ENCODE data around the gene GATD1. TPM values are rescaled to one million over a fixed set of nuclear protein-coding genes. Genes with fewer than 3 reads are reported as not detected.

Gene GATD1
- total and polyA plus RNA-seq, 11 donors: 13.4 to 30.8 (median 20.5) TPM

DNA sequence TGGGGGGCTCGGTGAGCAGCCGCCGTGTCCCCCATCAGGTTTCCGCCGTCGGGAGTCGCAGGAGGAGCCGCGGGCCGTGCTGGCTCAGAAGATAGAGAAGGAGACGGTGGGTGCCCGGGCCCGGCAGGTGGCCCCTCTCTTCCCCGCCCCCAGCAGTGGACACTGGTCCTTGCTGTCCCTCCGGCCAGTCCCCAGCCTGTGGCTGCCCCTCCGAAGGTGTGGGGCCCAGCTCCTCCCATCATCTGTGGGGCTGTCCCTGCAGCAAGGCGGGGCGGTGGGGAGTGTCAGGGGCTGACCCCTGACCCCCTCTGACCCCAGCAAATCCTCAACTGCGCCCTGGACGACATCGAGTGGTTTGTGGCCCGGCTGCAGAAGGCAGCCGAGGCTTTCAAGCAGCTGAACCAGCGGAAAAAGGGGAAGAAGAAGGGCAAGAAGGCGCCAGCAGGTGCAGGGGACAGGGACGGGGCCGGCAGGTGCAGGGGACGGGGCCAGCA, 56.0 kb downstream of the GATD1 start:
- H3K4me1 ChIP-seq: peaks cover 0 to 28% (median 12%) of the 10 kb centered on the region in 12 donors
- DNase-seq: peak in 1 of 5 donors; percentile 28
- no peaks in the 10 kb centered on the region for H3K9me3 ChIP-seq
- no peak overlapping the region for H3K27ac ChIP-seq
- ATAC-seq: no peak
- peak overlapping the region in 4 of 12 donors; percentile 2 to 34 (median 14) for H3K4me3 ChIP-seq
- no peaks in the 10 kb centered on the region for H3K36me3 ChIP-seq
- WGBS, 4 donors: 23 to 38% (median 32%) methylated on average over 14 to 28 of the region's 28 CpGs
- no peak for TF ChIP-seq POLR2A (IDR thresholded peaks at IDR 0.05)
- TF ChIP-seq, protein P1, sequence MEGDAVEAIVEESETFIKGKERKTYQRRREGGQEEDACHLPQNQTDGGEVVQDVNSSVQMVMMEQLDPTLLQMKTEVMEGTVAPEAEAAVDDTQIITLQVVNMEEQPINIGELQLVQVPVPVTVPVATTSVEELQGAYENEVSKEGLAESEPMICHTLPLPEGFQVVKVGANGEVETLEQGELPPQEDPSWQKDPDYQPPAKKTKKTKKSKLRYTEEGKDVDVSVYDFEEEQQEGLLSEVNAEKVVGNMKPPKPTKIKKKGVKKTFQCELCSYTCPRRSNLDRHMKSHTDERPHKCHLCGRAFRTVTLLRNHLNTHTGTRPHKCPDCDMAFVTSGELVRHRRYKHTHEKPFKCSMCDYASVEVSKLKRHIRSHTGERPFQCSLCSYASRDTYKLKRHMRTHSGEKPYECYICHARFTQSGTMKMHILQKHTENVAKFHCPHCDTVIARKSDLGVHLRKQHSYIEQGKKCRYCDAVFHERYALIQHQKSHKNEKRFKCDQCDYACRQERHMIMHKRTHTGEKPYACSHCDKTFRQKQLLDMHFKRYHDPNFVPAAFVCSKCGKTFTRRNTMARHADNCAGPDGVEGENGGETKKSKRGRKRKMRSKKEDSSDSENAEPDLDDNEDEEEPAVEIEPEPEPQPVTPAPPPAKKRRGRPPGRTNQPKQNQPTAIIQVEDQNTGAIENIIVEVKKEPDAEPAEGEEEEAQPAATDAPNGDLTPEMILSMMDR (IDR thresholded peaks at IDR 0.05): no peak
- peaks cover 35 to 68% (median 55%) of the 10 kb centered on the region in 9 donors for H3K27me3 ChIP-seq
- intact Hi-C loops (cut with DNase I): loop anchor here in 5 of 10 donors (5.0 to 10.0 kb wide), 3 partner anchors 56 to 164 kb away; no protein-coding TSS in a partner anchor

- 3 to 8% (median 5%) methylated on average over 8 to 53 of the region's 53 CpGs for WGBS, 4 donors
- Histone ChIP-seq H3K36me3 (no peaks in the 10 kb centered on the region), H3K4me3 (peak overlapping the region in 5 of 12 donors; percentile 2 to 34 (median 12)), H3K9me3 (no peaks in the 10 kb centered on the region), H3K27ac (no peak overlapping the region), H3K4me1 (peaks cover 0 to 22% (median 7%) of the 10 kb centered on the region in 12 donors), H3K27me3 (peaks cover 31 to 62% (median 49%) of the 10 kb centered on the region in 9 donors)
- peak in 2 of 5 donors; percentile 15 to 37 for DNase-seq
- intact Hi-C loops (cut with DNase I): loop anchor here in 5 of 10 donors (5.0 to 10.0 kb wide), 3 partner anchors 56 to 163 kb away; no protein-coding TSS in a partner anchor
- peak in 2 of 4 donors; percentile 5 to 65 for ATAC-seq
- TF ChIP-seq, protein P1 (IDR thresholded peaks at IDR 0.05): no peak
- TF ChIP-seq POLR2A (IDR thresholded peaks at IDR 0.05): no peak
Measured at GRCh38 chr11:720642-721246, 56.5 kb downstream of the GATD1 start.

GRCh38 chr11:720017-720641, 57.2 kb downstream of the GATD1 start:
- intact Hi-C loops (cut with DNase I): loop anchor here in 5 of 10 donors (5.0 to 10.0 kb wide), 3 partner anchors 55 to 163 kb away; no protein-coding TSS in a partner anchor
- H3K4me1 ChIP-seq: peaks cover 0 to 18% (median 6%) of the 10 kb centered on the region in 12 donors

More at GRCh38 chr11:720017-720641, 57.2 kb downstream of the GATD1 start:
- Histone ChIP-seq H3K9me3 (peaks cover 0 to 5% (median 0%) of the 10 kb centered on the region in 12 donors), H3K36me3 (no peaks in the 10 kb centered on the region), H3K4me3 (peak overlapping the region in 4 of 12 donors; percentile 2 to 34 (median 14)), H3K27ac (no peak overlapping the region), H3K27me3 (peaks cover 25 to 56% (median 43%) of the 10 kb centered on the region in 9 donors)
- TF ChIP-seq, protein P1 (IDR thresholded peaks at IDR 0.05): no peak
- no peak for TF ChIP-seq POLR2A (IDR thresholded peaks at IDR 0.05)
- peak in 1 of 5 donors; percentile 20 for DNase-seq
- WGBS, 4 donors: 56 to 76% (median 62%) methylated on average over 20 to 35 of the region's 35 CpGs
- ATAC-seq: no peak
